ENCODE measurements around the gene ITGB4. TPM values are rescaled to one million over a fixed set of nuclear protein-coding genes. Genes with fewer than 3 reads are reported as not detected.
A peak's percentile ranks its signal among the peaks of the same experiment; 100 is the strongest.
"Not testable (repeated sequence)": the region's sequence is repeated elsewhere in the genome, so short reads cannot be mapped to it uniquely, and the experiment has no call there.

Gene ITGB4
- total RNA-seq, 6 donors from 2014 or later: 16.8 to 75.2 (median 41.2) TPM

DNA sequence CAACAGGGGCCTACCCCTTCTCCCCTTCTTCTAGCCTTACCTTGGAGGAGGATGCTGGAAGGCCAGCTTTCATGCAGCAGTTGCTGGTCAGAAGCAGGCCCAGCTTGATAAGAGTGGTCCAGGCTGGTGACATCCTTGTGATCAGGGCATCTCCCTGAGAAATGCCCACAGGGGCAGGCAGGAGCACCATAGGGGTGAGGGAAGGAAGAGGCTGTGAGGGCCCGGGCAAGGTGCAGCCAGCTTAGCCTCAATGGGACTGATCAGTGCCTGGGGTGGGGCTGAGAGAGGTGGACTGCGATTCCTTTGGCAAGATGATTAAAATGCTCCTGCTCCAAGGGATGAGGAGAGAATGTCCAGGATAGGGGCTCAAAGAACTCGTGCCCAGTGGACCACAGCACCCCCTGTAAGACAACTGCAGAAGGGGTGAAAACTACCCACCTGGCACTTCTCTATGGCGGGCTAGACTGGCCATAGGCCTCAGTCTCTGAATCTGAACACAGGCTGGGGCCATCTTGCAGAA, 53.3 kb downstream of the ITGB4 start:
- no peaks in the 10 kb centered on the region for H3K27me3 ChIP-seq
- TF ChIP-seq EP300 (IDR thresholded peaks at IDR 0.05): no peak
- TF ChIP-seq POLR2AphosphoS5 (IDR thresholded peaks at IDR 0.05): no peak
- TF ChIP-seq, protein P1, sequence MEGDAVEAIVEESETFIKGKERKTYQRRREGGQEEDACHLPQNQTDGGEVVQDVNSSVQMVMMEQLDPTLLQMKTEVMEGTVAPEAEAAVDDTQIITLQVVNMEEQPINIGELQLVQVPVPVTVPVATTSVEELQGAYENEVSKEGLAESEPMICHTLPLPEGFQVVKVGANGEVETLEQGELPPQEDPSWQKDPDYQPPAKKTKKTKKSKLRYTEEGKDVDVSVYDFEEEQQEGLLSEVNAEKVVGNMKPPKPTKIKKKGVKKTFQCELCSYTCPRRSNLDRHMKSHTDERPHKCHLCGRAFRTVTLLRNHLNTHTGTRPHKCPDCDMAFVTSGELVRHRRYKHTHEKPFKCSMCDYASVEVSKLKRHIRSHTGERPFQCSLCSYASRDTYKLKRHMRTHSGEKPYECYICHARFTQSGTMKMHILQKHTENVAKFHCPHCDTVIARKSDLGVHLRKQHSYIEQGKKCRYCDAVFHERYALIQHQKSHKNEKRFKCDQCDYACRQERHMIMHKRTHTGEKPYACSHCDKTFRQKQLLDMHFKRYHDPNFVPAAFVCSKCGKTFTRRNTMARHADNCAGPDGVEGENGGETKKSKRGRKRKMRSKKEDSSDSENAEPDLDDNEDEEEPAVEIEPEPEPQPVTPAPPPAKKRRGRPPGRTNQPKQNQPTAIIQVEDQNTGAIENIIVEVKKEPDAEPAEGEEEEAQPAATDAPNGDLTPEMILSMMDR (IDR thresholded peaks at IDR 0.05): no peak
- TF ChIP-seq POLR2A (IDR thresholded peaks at IDR 0.05): no peak
- H3K4me3 ChIP-seq: no peak overlapping the region
- 84 to 87% methylated on average over 4 of the region's 4 CpGs for WGBS, 2 donors
- DNase-seq: peak in 1 of 2 donors; percentile 21
- ATAC-seq (ENCODE audit: low FRiP score in 2 of 2): peak in 1 of 2 donors; percentile 52
- H3K27ac ChIP-seq: peak overlapping the region in 2 of 4 donors; percentile 60 to 99
- peaks cover 25 to 36% (median 27%) of the 10 kb centered on the region in 4 donors for H3K4me1 ChIP-seq
- peaks cover 11 to 52% (median 20%) of the 10 kb centered on the region in 4 donors for H3K36me3 ChIP-seq
- no peaks in the 10 kb centered on the region for H3K9me3 ChIP-seq

- Histone ChIP-seq H3K4me1 (peaks cover 25 to 35% (median 28%) of the 10 kb centered on the region in 4 donors), H3K36me3 (peaks cover 11 to 52% (median 20%) of the 10 kb centered on the region in 4 donors), H3K9me3 (no peaks in the 10 kb centered on the region), H3K4me3 (no peak overlapping the region), H3K27me3 (no peaks in the 10 kb centered on the region), H3K27ac (peak overlapping the region; percentile 4 to 99 (median 80))
- peak in 1 of 2 donors; percentile 0 for ATAC-seq (ENCODE audit: low FRiP score in 2 of 2)
- TF ChIP-seq POLR2AphosphoS5 (IDR thresholded peaks at IDR 0.05) (peak in 1 of 2 donors; percentile 58), EP300 (IDR thresholded peaks at IDR 0.05) (peak in 1 of 4 donors; percentile 4), POLR2A (IDR thresholded peaks at IDR 0.05) (peak in 1 of 4 donors; percentile 32)
- TF ChIP-seq, protein P1 (IDR thresholded peaks at IDR 0.05): no peak
- no peak for DNase-seq
- whole genome bisulfite sequencing, 2 donors: 64 to 67% methylated on average over 5 to 6 of the region's 6 CpGs
These were observed 53.9 kb downstream of the ITGB4 start for GRCh38 chr17:75774991-75775668.

DNA sequence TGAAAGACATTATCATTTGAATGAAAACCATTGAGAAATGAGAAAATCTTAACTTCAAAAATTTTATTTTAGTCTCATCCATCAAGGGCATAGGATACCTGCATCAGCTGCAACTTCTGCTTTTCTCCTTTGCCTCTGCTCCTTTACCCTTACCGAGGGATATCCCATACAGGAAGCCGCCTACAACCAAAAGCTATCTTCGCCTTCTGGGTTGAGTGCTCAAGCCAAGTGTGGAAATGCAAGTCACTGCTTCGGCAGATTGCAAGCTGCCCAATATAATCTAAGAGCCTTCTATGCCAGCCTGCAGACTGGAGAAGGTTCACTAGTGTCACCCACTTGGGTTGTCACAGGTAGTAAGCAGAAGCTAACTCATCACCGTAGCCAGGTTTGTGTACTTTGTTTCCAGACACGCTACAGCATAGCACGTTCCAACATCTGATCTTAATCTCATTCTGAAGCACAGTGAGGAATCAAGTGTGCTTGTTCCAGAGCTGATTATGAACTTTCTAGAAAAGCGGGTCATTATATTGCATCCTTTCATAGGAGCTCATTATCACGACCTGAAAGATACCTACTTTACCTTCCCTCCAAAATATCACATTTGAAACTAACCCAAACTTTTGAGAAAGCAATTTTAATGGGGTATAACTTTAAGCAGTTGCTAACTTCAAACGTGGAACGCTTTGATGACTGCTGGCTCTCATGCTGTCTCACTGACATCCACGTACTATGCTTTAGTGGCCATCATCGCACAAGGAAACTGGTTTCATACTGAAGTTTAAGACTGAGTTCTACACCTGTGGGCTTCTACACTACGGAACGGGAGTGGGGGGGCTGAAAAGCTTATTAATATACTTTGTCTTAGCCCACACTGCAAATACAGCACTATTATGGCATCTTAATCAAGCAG, 55.4 kb downstream of the ITGB4 start:
- Histone ChIP-seq H3K36me3 (peaks cover 11 to 52% (median 20%) of the 10 kb centered on the region in 4 donors), H3K27me3 (no peaks in the 10 kb centered on the region), H3K4me1 (peaks cover 25 to 43% (median 31%) of the 10 kb centered on the region in 4 donors)

GRCh38 chr17:75777296-75777922, 56.1 kb downstream of the ITGB4 start:
- Histone ChIP-seq H3K36me3 (peaks cover 11 to 52% (median 20%) of the 10 kb centered on the region in 4 donors), H3K4me3 (peak overlapping the region; percentile 89 to 97 (median 90)), H3K27me3 (no peaks in the 10 kb centered on the region), H3K27ac (peak overlapping the region in 3 of 4 donors; percentile 60 to 99 (median 99)), H3K9me3 (no peaks in the 10 kb centered on the region), H3K4me1 (peaks cover 25 to 43% (median 31%) of the 10 kb centered on the region in 4 donors)
- no peak for TF ChIP-seq POLR2AphosphoS5 (IDR thresholded peaks at IDR 0.05)
- no peak for TF ChIP-seq POLR2A (IDR thresholded peaks at IDR 0.05)
- TF ChIP-seq, protein P1 (IDR thresholded peaks at IDR 0.05): no peak
- ATAC-seq (ENCODE audit: low FRiP score in 2 of 2): no peak
- 0 to 10% methylated on average over 2 of the region's 2 CpGs for WGBS, 2 donors
- DNase-seq: no peak

More for the DNA sequence above, 55.4 kb downstream of the ITGB4 start:
- 28 to 34% methylated on average over 15 of the region's 15 CpGs for WGBS, 2 donors
- TF ChIP-seq POLR2AphosphoS5 (IDR thresholded peaks at IDR 0.05) (peak in 1 of 2 donors; percentile 70), EP300 (IDR thresholded peaks at IDR 0.05) (no peak), POLR2A (IDR thresholded peaks at IDR 0.05) (peak in 1 of 4 donors; percentile 5)
- TF ChIP-seq, protein P1 (IDR thresholded peaks at IDR 0.05): no peak
- Histone ChIP-seq H3K4me3 (peak overlapping the region; percentile 89 to 97 (median 90)), H3K9me3 (no peaks in the 10 kb centered on the region), H3K27ac (peak overlapping the region in 3 of 4 donors; percentile 60 to 99 (median 99))
- ATAC-seq (ENCODE audit: low FRiP score in 2 of 2) (no peak), DNase-seq (no peak)

DNA sequence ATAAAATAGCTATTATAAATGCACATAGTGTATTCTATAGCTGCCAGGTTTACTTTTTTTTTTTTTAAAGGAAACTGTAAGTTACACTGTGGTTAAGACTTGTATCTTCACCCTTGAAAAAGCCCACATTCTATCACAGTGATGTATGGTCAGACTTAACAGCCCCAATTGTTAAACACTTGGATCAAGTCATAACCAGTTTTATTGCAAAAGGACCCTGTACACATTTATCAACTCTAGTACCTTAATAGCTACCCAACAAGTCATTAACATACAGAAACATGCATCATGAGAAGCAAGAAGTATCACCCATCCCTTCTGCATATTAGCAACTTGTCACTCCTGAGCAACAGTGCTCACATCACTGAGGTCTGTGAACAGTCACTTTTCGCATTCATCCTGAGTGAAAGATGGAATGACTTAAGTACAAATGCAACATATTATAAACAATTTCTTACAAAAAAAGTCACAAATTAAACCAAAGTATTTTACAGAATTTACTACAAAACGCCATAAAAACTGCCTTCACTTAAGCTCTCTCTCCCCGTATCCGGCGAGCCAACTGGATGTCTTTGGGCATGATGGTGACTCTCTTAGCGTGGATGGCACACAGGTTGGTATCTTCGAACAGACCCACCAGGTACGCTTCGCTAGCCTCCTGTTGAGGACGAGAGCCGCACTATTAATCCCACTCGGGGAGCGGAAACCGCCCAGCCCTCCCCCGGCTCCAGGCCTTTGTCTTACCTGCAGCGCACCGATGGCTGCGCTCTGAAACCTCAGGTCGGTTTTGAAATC, 57.0 kb downstream of the ITGB4 start:
- H3K36me3 ChIP-seq: peaks cover 11 to 52% (median 20%) of the 10 kb centered on the region in 4 donors

More for the DNA sequence above, 57.0 kb downstream of the ITGB4 start:
- WGBS, 2 donors: 0 to 2% methylated on average over 9 to 19 of the region's 19 CpGs
- DNase-seq; H3K9me3 ChIP-seq; H3K27me3 ChIP-seq; ATAC-seq (ENCODE audit: low FRiP score in 2 of 2): not testable (repeated sequence)
- Histone ChIP-seq H3K27ac (peak overlapping the region; percentile 95 to 99 (median 99)), H3K4me1 (peaks cover 28 to 50% (median 34%) of the 10 kb centered on the region in 4 donors), H3K4me3 (peak overlapping the region; percentile 89 to 97 (median 90))

Data from upper lobe of left lung (tissue), 6 donors.